Uterus (tissue), 2 donors: ENCODE data around the gene KCNMA1.

Experiments used
- POLR2A ChIP-seq, 2 donors: fragments of 450-650 bp; IDR thresholded peaks; one replicate each; pipeline ENCODE4 v1.6.1; 2016; ENCODE audit warnings: antibody characterized with exemption in 2 of 2, mild to moderate bottlenecking in 1 of 2, moderate library complexity in 1 of 2
- TF ChIP-seq, protein P1 (sequence below), 4 experiments: fragments of 200-600 bp in 2 of 4; fragments of 450-650 bp in 2 of 4; sonication (generic) in 2 of 4; IDR thresholded peaks; one replicate each; pipeline ENCODE4 v1.5.1; 2016 to 2019; ENCODE audit warnings: antibody characterized with exemption in 4 of 4, mild to moderate bottlenecking in 2 of 4, moderate library complexity in 1 of 4

DNA sequence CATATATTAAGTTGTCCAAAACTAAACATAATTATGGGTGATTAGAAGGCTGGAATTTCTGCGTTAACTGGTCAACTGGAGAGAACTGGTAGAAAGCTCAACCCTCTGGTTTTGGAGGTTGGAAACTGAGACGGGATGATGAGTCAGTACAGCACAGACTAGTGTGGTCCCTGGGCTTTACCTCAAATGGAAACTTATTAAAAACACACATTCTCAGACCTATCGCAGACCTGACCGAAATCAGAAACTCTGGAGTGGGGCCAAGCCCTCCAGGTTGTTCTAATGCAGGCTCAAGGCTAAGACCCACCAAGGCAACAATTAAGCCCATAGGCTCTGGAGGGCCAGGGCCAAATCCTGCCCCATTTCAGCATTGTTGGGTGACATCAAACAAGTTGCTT, 136.9 kb downstream of the KCNMA1 start:
- TF ChIP-seq, protein P1, sequence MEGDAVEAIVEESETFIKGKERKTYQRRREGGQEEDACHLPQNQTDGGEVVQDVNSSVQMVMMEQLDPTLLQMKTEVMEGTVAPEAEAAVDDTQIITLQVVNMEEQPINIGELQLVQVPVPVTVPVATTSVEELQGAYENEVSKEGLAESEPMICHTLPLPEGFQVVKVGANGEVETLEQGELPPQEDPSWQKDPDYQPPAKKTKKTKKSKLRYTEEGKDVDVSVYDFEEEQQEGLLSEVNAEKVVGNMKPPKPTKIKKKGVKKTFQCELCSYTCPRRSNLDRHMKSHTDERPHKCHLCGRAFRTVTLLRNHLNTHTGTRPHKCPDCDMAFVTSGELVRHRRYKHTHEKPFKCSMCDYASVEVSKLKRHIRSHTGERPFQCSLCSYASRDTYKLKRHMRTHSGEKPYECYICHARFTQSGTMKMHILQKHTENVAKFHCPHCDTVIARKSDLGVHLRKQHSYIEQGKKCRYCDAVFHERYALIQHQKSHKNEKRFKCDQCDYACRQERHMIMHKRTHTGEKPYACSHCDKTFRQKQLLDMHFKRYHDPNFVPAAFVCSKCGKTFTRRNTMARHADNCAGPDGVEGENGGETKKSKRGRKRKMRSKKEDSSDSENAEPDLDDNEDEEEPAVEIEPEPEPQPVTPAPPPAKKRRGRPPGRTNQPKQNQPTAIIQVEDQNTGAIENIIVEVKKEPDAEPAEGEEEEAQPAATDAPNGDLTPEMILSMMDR (IDR thresholded peaks at IDR 0.05): no peak
- no peak for TF ChIP-seq POLR2A (IDR thresholded peaks at IDR 0.05)
